ENCODE results near the gene KSR2.

KSR2 gene

GRCh38 chr12:117854339-117855012, 114.3 kb downstream of the KSR2 start:
- DNase-seq = peak; percentile 9 to 17

GRCh38 chr12:117853600-117853999, 115.2 kb downstream of the KSR2 start:
- DNase-seq = no peak

GRCh38 chr12:117850048-117850447, 118.7 kb downstream of the KSR2 start:
- DNase-seq = no peak

GRCh38 chr12:117847371-117847770, 121.4 kb downstream of the KSR2 start:
- no peak for DNase-seq

- DNase-seq = no peak
Observed at GRCh38 chr12:117845271-117845904, 123.4 kb downstream of the KSR2 start.

- DNase-seq = no peak
Observed at GRCh38 chr12:117844114-117844830, 124.5 kb downstream of the KSR2 start.

- no peak for DNase-seq
Observed at GRCh38 chr12:117842630-117843029, 126.2 kb downstream of the KSR2 start.

- no peak for DNase-seq
Observed at GRCh38 chr12:117842220-117842619, 126.6 kb downstream of the KSR2 start.

- DNase-seq = no peak
Observed at GRCh38 chr12:117837737-117838050, 131.1 kb downstream of the KSR2 start.

GRCh38 chr12:117836999-117837736, 131.6 kb downstream of the KSR2 start:
- peak; percentile 36 to 59 for DNase-seq

GRCh38 chr12:117836476-117836875, 132.3 kb downstream of the KSR2 start:
- no peak for DNase-seq

- DNase-seq = no peak
Observed at GRCh38 chr12:117835156-117835555, 133.6 kb downstream of the KSR2 start.

GRCh38 chr12:117832459-117833457, 136.0 kb downstream of the KSR2 start:
- no peak for DNase-seq

GRCh38 chr12:117830471-117830870, 138.3 kb downstream of the KSR2 start:
- DNase-seq = no peak

GRCh38 chr12:117829108-117829507, 139.7 kb downstream of the KSR2 start:
- DNase-seq = no peak

GRCh38 chr12:117827660-117828059, 141.1 kb downstream of the KSR2 start:
- DNase-seq = no peak

- DNase-seq = no peak
Observed at GRCh38 chr12:117825827-117826226, 143.0 kb downstream of the KSR2 start.

- no peak for DNase-seq
Observed at GRCh38 chr12:117821480-117822175, 147.2 kb downstream of the KSR2 start.

GRCh38 chr12:117820216-117820907, 148.4 kb downstream of the KSR2 start:
- no peak for DNase-seq

- no peak for DNase-seq
Observed at GRCh38 chr12:117819160-117819559, 149.6 kb downstream of the KSR2 start.

GRCh38 chr12:117818400-117818799, 150.4 kb downstream of the KSR2 start:
- DNase-seq = no peak
